PC-3 (cell line): ENCODE data around the gene HCFC1R1. TPM values are rescaled to one million over a fixed set of nuclear protein-coding genes. Genes with fewer than 3 reads are reported as not detected.

Source experiments
- ATAC-seq: fragments of 200-7000 bp; cut with Tn5 transposase; 2 replicates; pipeline ENCODE4 v1.9.1; 2020; ENCODE audit warnings: mild to moderate bottlenecking, moderate library complexity
- BruUV-seq: library from RNA; stranded (reverse); fragments of 400-500 nt; replicated peaks from 2 replicates; lab custom pipeline; 2021; lab: Mats Ljungman, UMichigan
- CTCF ChIA-PET: fragments of 300-600 bp; sonication (Branson Sonifier 250); formaldehyde crosslinking; loops from one replicate; lab custom pipeline; 2022; ENCODE audit warnings: antibody characterized with exemption; lab: Charles Lee
- POLR2A ChIA-PET: fragments of 300-600 bp; sonication (Branson Sonifier 250); formaldehyde crosslinking; loops from one replicate; lab custom pipeline; 2022; ENCODE audit warnings: antibody characterized with exemption; ENCODE audit not compliant: unreplicated experiment; lab: Charles Lee
- DNase-seq: peaks from one replicate; pipeline ENCODE4 v3.0.0-alpha.2; 2015
- H2AFZ ChIP-seq: fragments of 300-600 bp; sonication (generic); 2 replicates; pipeline ENCODE4 v1.6.0; 2016; ENCODE audit warnings: antibody characterized with exemption, low read length
- H3F3A ChIP-seq: fragments of 300-600 bp; sonication (generic); one replicate; pipeline ENCODE4 v1.6.0; 2017; ENCODE audit warnings: antibody characterized with exemption, low read length, control low read depth, mild to moderate bottlenecking; ENCODE audit not compliant: unreplicated experiment
- H3K27ac ChIP-seq: fragments of 300-600 bp; sonication (generic); 2 replicates; pipeline ENCODE4 v1.5.1; 2016; ENCODE audit warnings: mild to moderate bottlenecking, low read length
- H3K27me3 ChIP-seq: fragments of 300-600 bp; sonication (generic); 2 replicates; pipeline ENCODE4 v1.6.1; 2016; ENCODE audit warnings: low read length, mixed read lengths
- H3K36me3 ChIP-seq: fragments of 300-600 bp; sonication (generic); 2 replicates; pipeline ENCODE4 v1.6.1; 2016; ENCODE audit warnings: low read depth, mixed run types, low read length, mixed read lengths
- H3K4me1 ChIP-seq: fragments of 300-600 bp; sonication (generic); 2 replicates; pipeline ENCODE4 v1.5.1; 2016; ENCODE audit warnings: low read length; ENCODE audit not compliant: insufficient read depth
- H3K4me2 ChIP-seq: fragments of 300-600 bp; sonication (generic); 2 replicates; pipeline ENCODE4 v1.6.0; 2016; ENCODE audit warnings: low read length
- H3K4me3 ChIP-seq: fragments of 300-600 bp; sonication (generic); 2 replicates; pipeline ENCODE4 v1.5.1; 2016; ENCODE audit warnings: mild to moderate bottlenecking, low read length, mixed read lengths
- H3K79me2 ChIP-seq: fragments of 300-600 bp; sonication (generic); 2 replicates; pipeline ENCODE4 v1.6.1; 2017; ENCODE audit warnings: low read length, mixed read lengths
- H3K9ac ChIP-seq: fragments of 300-600 bp; sonication (generic); 2 replicates; pipeline ENCODE4 v1.6.0; 2016; ENCODE audit warnings: mild to moderate bottlenecking, low read length
- H3K9me2 ChIP-seq: fragments of 300-600 bp; sonication (generic); replicated peaks from 2 replicates; pipeline ENCODE4 v1.6.1; 2016; ENCODE audit warnings: mixed run types, low read length, mixed read lengths
- H3K9me3 ChIP-seq: fragments of 300-600 bp; sonication (generic); 2 replicates; pipeline ENCODE4 v1.6.1; 2016; ENCODE audit warnings: low read length, mixed read lengths
- H4K20me1 ChIP-seq: fragments of 300-600 bp; sonication (generic); 2 replicates; pipeline ENCODE4 v1.6.1; 2016; ENCODE audit warnings: low read length, mixed read lengths
- EZH2 ChIP-seq: fragments of 300-600 bp; sonication (generic); IDR thresholded peaks from one replicate; pipeline ENCODE4 v1.6.1; 2017; ENCODE audit warnings: antibody characterized with exemption, mild to moderate bottlenecking, low read length; ENCODE audit not compliant: unreplicated experiment
- EZH2phosphoT487 ChIP-seq: fragments of 300-600 bp; sonication (generic); IDR thresholded peaks from 2 replicates; pipeline ENCODE4 v1.6.1; 2018; ENCODE audit warnings: mild to moderate bottlenecking, antibody characterized with exemption, low read length, borderline replicate concordance
- intact Hi-C: fragments of 100-400 bp; cut with micrococcal nuclease; formaldehyde crosslinking; loops from 2 replicates; pipeline ENCODE4 v1.9.0; 2023
- total RNA-seq: library from RNA; depleted of rRNA; stranded (reverse); fragments of >200 nt; gene quantifications from 2 replicates; pipeline ENCODE4 v1.2.3, GENCODE V29; 2014
- TF ChIP-seq, protein P1 (sequence below): fragments of 300-600 bp; sonication (generic); conservative IDR thresholded peaks from 2 replicates; pipeline ENCODE4 v1.5.1; 2017; ENCODE audit warnings: antibody characterized with exemption, low read depth, mild to moderate bottlenecking, low read length

HCFC1R1 gene
- total RNA-seq, 1 experiment from 2014 or later: 56.4 TPM

DNA sequence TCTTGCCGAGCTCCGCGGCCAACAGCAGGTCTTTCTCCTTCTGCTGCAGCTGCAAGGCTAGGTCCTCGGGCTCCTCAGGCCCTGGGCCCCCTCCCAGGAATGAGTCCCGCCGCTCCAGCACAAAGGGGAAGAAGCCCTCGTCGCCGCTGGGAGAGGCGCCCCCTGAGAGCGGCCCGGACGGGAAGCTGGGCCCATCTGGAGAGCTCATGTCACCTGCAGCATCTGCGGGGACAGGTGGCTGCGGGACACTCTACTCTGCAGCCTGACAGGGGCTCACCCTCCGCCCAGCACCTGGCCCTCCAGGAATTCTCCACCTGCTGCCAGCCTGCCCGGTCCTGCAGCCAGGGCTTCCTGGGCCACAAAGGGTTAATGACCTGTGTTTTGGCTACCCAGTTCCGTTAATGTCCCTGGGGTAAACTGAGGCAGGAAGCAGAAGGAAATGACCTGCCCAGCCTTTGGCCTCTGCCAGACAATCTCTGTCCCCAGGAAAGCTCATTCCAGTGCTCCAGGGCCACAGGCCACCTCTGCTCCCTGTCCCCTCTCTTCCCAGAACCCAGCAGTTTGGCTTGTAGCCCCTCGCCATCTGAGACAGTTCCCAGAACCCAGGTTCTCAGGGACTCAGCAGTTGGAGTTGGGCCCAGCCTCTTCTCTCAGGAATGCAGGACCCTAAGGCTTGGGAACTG, 11.7 kb upstream of the HCFC1R1 start:
- no peaks in the 10 kb centered on the region for H3K27me3 ChIP-seq
- no peaks in the 10 kb centered on the region for H3K36me3 ChIP-seq
- ATAC-seq (no peak), DNase-seq (no peak)
- no TSS peak for BruUV-seq
- peak overlapping the region; percentile 91 for H3K4me2 ChIP-seq
- intact Hi-C loops: no loop called here
- H3K9me2 ChIP-seq: no peaks in the 10 kb centered on the region
- H3K4me1 ChIP-seq: peaks cover 16% of the 10 kb centered on the region
- H2AFZ ChIP-seq: no peak overlapping the region
- no peaks in the 10 kb centered on the region for H3F3A ChIP-seq
- TF ChIP-seq, protein P1, sequence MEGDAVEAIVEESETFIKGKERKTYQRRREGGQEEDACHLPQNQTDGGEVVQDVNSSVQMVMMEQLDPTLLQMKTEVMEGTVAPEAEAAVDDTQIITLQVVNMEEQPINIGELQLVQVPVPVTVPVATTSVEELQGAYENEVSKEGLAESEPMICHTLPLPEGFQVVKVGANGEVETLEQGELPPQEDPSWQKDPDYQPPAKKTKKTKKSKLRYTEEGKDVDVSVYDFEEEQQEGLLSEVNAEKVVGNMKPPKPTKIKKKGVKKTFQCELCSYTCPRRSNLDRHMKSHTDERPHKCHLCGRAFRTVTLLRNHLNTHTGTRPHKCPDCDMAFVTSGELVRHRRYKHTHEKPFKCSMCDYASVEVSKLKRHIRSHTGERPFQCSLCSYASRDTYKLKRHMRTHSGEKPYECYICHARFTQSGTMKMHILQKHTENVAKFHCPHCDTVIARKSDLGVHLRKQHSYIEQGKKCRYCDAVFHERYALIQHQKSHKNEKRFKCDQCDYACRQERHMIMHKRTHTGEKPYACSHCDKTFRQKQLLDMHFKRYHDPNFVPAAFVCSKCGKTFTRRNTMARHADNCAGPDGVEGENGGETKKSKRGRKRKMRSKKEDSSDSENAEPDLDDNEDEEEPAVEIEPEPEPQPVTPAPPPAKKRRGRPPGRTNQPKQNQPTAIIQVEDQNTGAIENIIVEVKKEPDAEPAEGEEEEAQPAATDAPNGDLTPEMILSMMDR: no peak
- TF ChIP-seq EZH2phosphoT487: no peak
- TF ChIP-seq EZH2: no peak
- H3K9me3 ChIP-seq: no peaks in the 10 kb centered on the region
- ChIA-PET CTCF (no interaction called here), POLR2A (no interaction called here)
- no peaks in the 10 kb centered on the region for H3K79me2 ChIP-seq
- peak overlapping the region; percentile 75; the same call in 1 of the 2 replicates for H3K4me3 ChIP-seq
- no peaks in the 10 kb centered on the region for H4K20me1 ChIP-seq
- H3K9ac ChIP-seq: no peak overlapping the region
- no peak overlapping the region for H3K27ac ChIP-seq

DNA sequence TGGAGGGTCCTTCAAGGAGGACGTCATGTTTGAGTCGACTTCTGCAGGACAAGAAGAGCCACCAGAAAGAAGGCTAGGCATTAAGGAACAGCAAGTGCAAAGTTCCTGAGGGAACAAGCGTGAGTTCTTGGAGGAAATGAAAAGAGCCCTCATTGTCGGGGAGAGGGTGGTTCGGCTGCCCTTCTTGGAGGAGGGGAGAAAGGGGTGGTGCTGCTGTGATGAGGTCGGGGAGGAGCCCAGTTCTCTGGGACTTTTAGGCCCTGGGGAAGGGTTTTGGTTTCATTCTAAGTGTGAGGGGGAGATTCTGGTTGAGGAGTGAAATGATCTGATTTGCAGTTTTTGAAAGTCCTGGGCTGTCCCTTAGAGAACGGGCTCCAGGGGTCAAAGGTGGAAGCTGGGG, 8.9 kb upstream of the HCFC1R1 start:
- TF ChIP-seq EZH2 (no peak), EZH2phosphoT487 (no peak)
- TF ChIP-seq, protein P1: no peak
- Histone ChIP-seq H3K79me2 (no peaks in the 10 kb centered on the region), H3K4me1 (peaks cover 20% of the 10 kb centered on the region), H3K27me3 (no peaks in the 10 kb centered on the region), H4K20me1 (no peaks in the 10 kb centered on the region), H3K9me3 (no peaks in the 10 kb centered on the region), H3K4me3 (no peak overlapping the region), H3F3A (no peaks in the 10 kb centered on the region), H2AFZ (no peak overlapping the region), H3K9me2 (no peaks in the 10 kb centered on the region), H3K36me3 (no peaks in the 10 kb centered on the region), H3K4me2 (no peak overlapping the region), H3K27ac (no peak overlapping the region), H3K9ac (no peak overlapping the region)
- DNase-seq (no peak), ATAC-seq (no peak)
- CTCF ChIA-PET: no interaction called here
- POLR2A ChIA-PET: no interaction called here
- intact Hi-C loops: no loop called here
- no TSS peak for BruUV-seq
